Measurements from ENCODE around the gene RPS16. TPM values are rescaled to one million over a fixed set of nuclear protein-coding genes. Genes with fewer than 3 reads are reported as not detected.
A peak's percentile ranks its signal among the peaks of the same experiment; 100 is the strongest.
"Not testable (repeated sequence)": the region's sequence is repeated elsewhere in the genome, so short reads cannot be mapped to it uniquely, and the experiment has no call there.

RPS16 gene
- 42.8 and 55.0 TPM in 2 replicates for total RNA-seq (2012; rRNA removed)

GRCh38 chr19:39435499-39436349 lies at the start of gene RPS16:
Gene RPS16, minus strand, starts transcription at chr19:39435949. Its CDS starts 54 bp downstream, at chr19:39435895.
- no peaks in the 10 kb centered on the region for H3K9me3 ChIP-seq (replicated peaks; ENCODE audit: low read length)
- no peaks in the 10 kb centered on the region for H3K27me3 ChIP-seq (ENCODE audit: control insufficient read depth, insufficient read depth, low read length)
- H3K4me3 ChIP-seq (ENCODE audit: low read length), result peak within 1 kb of the TSS; percentile 90
- H3K4me1 ChIP-seq (ENCODE audit: control insufficient read depth, insufficient read depth, low read length), result peaks cover 29% of the 10 kb centered on the region
- peak within 1 kb of the TSS; percentile 99 for H3K9ac ChIP-seq (ENCODE audit: low read depth, low read length)
- peaks cover 33% of the 10 kb centered on the region for H3K36me3 ChIP-seq (ENCODE audit: insufficient read depth, low read length)
- peak within 1 kb of the TSS; percentile 91 for H3K4me2 ChIP-seq (ENCODE audit: low read length)

- Histone ChIP-seq H3K4me3 (ENCODE audit: low read length) (no peak overlapping the region), H3K36me3 (ENCODE audit: insufficient read depth, low read length) (peaks cover 29% of the 10 kb centered on the region), H3K9me3 (replicated peaks; ENCODE audit: low read length) (no peaks in the 10 kb centered on the region), H3K4me1 (ENCODE audit: control insufficient read depth, insufficient read depth, low read length) (peaks cover 14% of the 10 kb centered on the region), H3K4me2 (ENCODE audit: low read length) (no peak overlapping the region), H3K9ac (ENCODE audit: low read depth, low read length) (no peak overlapping the region), H3K27me3 (ENCODE audit: control insufficient read depth, insufficient read depth, low read length) (no peaks in the 10 kb centered on the region)
These were observed 47.4 kb upstream of the RPS16 start for GRCh38 chr19:39483141-39483540.

- H3K9me3 ChIP-seq (replicated peaks; ENCODE audit: low read length), result no peaks in the 10 kb centered on the region
- peak overlapping the region; percentile 99 for H3K4me2 ChIP-seq (ENCODE audit: low read length)
- peaks cover 14% of the 10 kb centered on the region for H3K4me1 ChIP-seq (ENCODE audit: control insufficient read depth, insufficient read depth, low read length)
- peaks cover 25% of the 10 kb centered on the region for H3K36me3 ChIP-seq (ENCODE audit: insufficient read depth, low read length)
- H3K4me3 ChIP-seq (ENCODE audit: low read length), result peak overlapping the region; percentile 96
- peak overlapping the region; percentile 99 for H3K9ac ChIP-seq (ENCODE audit: low read depth, low read length)
- no peaks in the 10 kb centered on the region for H3K27me3 ChIP-seq (ENCODE audit: control insufficient read depth, insufficient read depth, low read length)
These were observed 45.9 kb upstream of the RPS16 start for GRCh38 chr19:39481676-39482075.

DNA sequence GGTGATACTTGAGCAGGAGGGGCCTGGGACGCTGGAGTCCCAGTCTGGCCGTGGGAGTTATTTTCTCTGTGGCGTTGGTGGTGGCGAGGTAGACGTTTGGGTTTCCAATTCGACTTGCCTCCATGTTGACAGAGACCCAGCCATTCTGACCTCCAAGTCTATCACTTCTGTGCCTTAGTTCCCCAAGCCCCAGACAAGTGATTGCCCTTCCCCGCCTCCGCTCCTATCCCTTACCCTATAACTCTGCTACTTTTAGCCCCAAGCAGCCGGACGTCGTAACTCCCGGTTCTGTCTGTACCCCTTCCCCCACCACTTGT lies 45.4 kb upstream of the RPS16 start:
- H3K4me1 ChIP-seq (ENCODE audit: control insufficient read depth, insufficient read depth, low read length), result peaks cover 14% of the 10 kb centered on the region
- H3K36me3 ChIP-seq (ENCODE audit: insufficient read depth, low read length), result peaks cover 25% of the 10 kb centered on the region
- peak overlapping the region; percentile 96 for H3K4me3 ChIP-seq (ENCODE audit: low read length)
- no peaks in the 10 kb centered on the region for H3K27me3 ChIP-seq (ENCODE audit: control insufficient read depth, insufficient read depth, low read length)
- peak overlapping the region; percentile 99 for H3K9ac ChIP-seq (ENCODE audit: low read depth, low read length)
- H3K9me3 ChIP-seq (replicated peaks; ENCODE audit: low read length), result no peaks in the 10 kb centered on the region
- H3K4me2 ChIP-seq (ENCODE audit: low read length), result peak overlapping the region; percentile 99

DNA sequence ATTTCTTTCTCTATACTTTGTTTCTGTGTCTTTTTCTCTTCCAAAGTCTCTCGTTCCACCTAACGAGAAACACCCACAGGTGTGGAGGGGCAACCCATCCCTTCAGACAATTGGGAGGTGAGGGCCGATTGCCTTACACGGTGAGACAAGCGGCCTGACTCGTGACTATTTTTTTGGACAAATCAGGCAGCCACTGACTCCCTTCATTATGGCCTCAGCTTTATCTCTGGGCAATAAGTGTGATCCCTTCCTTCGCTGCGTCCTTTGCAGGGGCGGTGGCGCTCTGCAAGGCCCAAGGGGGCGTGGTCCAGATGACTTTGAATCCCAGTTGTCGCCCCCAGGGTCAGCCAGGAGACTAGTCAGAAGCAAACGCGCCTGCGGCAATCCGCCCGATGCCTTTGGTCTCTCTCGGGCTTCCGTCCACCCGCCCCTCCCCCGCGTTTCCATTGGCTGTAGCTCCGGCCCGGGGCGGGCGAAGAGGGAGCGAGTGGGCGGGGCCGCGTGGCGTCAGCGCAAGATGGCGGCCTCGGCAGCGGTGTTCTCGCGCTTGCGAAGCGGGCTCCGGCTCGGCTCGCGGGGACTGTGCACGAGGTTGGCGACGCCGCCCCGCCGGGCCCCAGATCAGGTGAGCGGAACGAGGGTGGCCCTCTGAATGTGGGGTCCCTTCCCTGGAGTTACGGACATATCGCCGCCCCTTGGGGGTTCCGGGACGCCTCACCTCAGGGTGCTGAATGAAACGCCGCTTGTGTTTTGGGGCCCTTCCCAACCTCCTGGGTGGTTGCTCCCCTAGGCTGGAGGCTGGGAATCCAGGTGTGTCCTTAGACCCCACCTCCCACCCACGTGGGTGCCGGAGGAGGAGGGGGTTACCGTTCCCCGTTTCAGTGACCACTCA lies 44.8 kb upstream of the RPS16 start, which contains the start of gene TIMM50:
Gene TIMM50, plus strand, starts transcription at position 502 of the 892 bp plus-strand sequence. Its CDS starts 16 bp downstream, at position 518.
- peaks cover 25% of the 10 kb centered on the region for H3K36me3 ChIP-seq (ENCODE audit: insufficient read depth, low read length)
- H3K9ac ChIP-seq (ENCODE audit: low read depth, low read length), result peak within 1 kb of the TSS; percentile 99
- H3K9me3 ChIP-seq (replicated peaks; ENCODE audit: low read length), result no peaks in the 10 kb centered on the region
- H3K4me3 ChIP-seq (ENCODE audit: low read length), result peak within 1 kb of the TSS; percentile 96
- H3K4me1 ChIP-seq (ENCODE audit: control insufficient read depth, insufficient read depth, low read length), result peaks cover 14% of the 10 kb centered on the region
- no peaks in the 10 kb centered on the region for H3K27me3 ChIP-seq (ENCODE audit: control insufficient read depth, insufficient read depth, low read length)
- H3K4me2 ChIP-seq (ENCODE audit: low read length), result peak within 1 kb of the TSS; percentile 99

- Histone ChIP-seq H3K4me1 (ENCODE audit: control insufficient read depth, insufficient read depth, low read length) (peaks cover 14% of the 10 kb centered on the region), H3K27me3 (ENCODE audit: control insufficient read depth, insufficient read depth, low read length) (no peaks in the 10 kb centered on the region), H3K4me2 (ENCODE audit: low read length) (peak overlapping the region; percentile 99), H3K9ac (ENCODE audit: low read depth, low read length) (peak overlapping the region; percentile 99), H3K4me3 (ENCODE audit: low read length) (peak overlapping the region; percentile 96), H3K36me3 (ENCODE audit: insufficient read depth, low read length) (peaks cover 24% of the 10 kb centered on the region), H3K9me3 (replicated peaks; ENCODE audit: low read length) (no peaks in the 10 kb centered on the region)
These were observed 44.2 kb upstream of the RPS16 start for GRCh38 chr19:39479916-39480315.

DNA sequence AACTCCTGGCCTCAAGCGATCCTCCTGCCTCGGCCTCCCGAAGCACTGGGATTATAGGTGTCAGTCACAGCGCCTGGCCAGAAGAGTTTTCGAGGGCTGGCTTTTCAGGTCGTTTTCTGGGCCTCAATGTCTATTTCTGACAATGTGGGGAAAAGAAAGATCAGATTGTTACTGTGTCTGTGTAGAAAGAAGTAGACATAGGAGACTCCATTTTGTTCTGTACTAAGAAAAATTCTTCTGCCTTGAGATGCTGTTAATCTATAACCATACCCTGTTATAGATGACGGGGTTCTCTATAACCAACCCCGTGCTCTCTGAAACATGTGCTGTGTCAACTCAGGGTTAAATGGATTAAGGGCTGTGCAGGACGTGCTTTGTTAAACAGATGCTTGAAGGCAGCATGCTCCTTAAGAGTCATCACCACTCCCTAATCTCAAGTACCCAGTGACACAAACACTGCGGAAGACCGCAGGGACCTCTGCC lies 43.6 kb upstream of the RPS16 start:
- not testable (repeated sequence) for H3K9me3 ChIP-seq (replicated peaks; ENCODE audit: low read length); H3K9ac ChIP-seq (ENCODE audit: low read depth, low read length)
- H3K36me3 ChIP-seq (ENCODE audit: insufficient read depth, low read length), result peaks cover 29% of the 10 kb centered on the region

DNA sequence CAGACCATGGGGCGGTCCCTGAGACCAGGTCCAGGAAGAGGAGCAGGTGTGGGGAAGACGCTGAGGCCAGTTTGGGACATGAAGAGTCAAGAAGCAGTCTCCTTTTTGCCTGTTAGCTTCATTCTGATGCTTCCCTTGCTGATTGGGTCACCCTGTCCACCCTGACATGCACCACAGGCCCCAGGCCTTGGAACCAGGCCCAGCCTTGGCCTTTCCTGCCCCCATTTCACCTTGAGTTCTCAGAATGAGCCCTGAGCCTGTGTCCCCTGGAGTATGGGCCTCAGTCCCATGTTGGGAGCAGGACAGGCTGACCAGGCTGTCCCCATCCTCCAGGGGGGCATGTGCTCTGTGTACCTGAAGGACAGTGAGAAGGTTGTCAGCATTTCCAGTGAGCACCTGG lies 40.0 kb upstream of the RPS16 start:
- H3K9ac ChIP-seq (ENCODE audit: low read depth, low read length), result no peak overlapping the region

More for the DNA sequence above, 43.6 kb upstream of the RPS16 start:
- not testable (repeated sequence) for H3K27me3 ChIP-seq (ENCODE audit: control insufficient read depth, insufficient read depth, low read length); H3K4me3 ChIP-seq (ENCODE audit: low read length); H3K4me2 ChIP-seq (ENCODE audit: low read length)
- peaks cover 14% of the 10 kb centered on the region for H3K4me1 ChIP-seq (ENCODE audit: control insufficient read depth, insufficient read depth, low read length)

GRCh38 chr19:39474139-39474620 lies 38.4 kb upstream of the RPS16 start:
- no peaks in the 10 kb centered on the region for H3K9me3 ChIP-seq (replicated peaks; ENCODE audit: low read length)
- no peaks in the 10 kb centered on the region for H3K4me1 ChIP-seq (ENCODE audit: control insufficient read depth, insufficient read depth, low read length)
- no peaks in the 10 kb centered on the region for H3K27me3 ChIP-seq (ENCODE audit: control insufficient read depth, insufficient read depth, low read length)
- no peak overlapping the region for H3K4me3 ChIP-seq (ENCODE audit: low read length)
- no peak overlapping the region for H3K4me2 ChIP-seq (ENCODE audit: low read length)
- H3K36me3 ChIP-seq (ENCODE audit: insufficient read depth, low read length), result peaks cover 71% of the 10 kb centered on the region
- H3K9ac ChIP-seq (ENCODE audit: low read depth, low read length), result no peak overlapping the region

More for the DNA sequence above, 40.0 kb upstream of the RPS16 start:
- Histone ChIP-seq H3K36me3 (ENCODE audit: insufficient read depth, low read length) (peaks cover 56% of the 10 kb centered on the region), H3K4me3 (ENCODE audit: low read length) (no peak overlapping the region), H3K4me1 (ENCODE audit: control insufficient read depth, insufficient read depth, low read length) (peaks cover 4% of the 10 kb centered on the region), H3K27me3 (ENCODE audit: control insufficient read depth, insufficient read depth, low read length) (no peaks in the 10 kb centered on the region), H3K9me3 (replicated peaks; ENCODE audit: low read length) (no peaks in the 10 kb centered on the region), H3K4me2 (ENCODE audit: low read length) (no peak overlapping the region)

GRCh38 chr19:39473443-39473960 lies 37.8 kb upstream of the RPS16 start:
- no peaks in the 10 kb centered on the region for H3K4me1 ChIP-seq (ENCODE audit: control insufficient read depth, insufficient read depth, low read length)
- H3K36me3 ChIP-seq (ENCODE audit: insufficient read depth, low read length), result peaks cover 78% of the 10 kb centered on the region
- no peaks in the 10 kb centered on the region for H3K27me3 ChIP-seq (ENCODE audit: control insufficient read depth, insufficient read depth, low read length)
- no peak overlapping the region for H3K4me3 ChIP-seq (ENCODE audit: low read length)
- H3K9ac ChIP-seq (ENCODE audit: low read depth, low read length), result no peak overlapping the region
- no peaks in the 10 kb centered on the region for H3K9me3 ChIP-seq (replicated peaks; ENCODE audit: low read length)
- H3K4me2 ChIP-seq (ENCODE audit: low read length), result no peak overlapping the region

Data from skeletal muscle satellite cell (primary cell).